Activated T-helper 9 cell treated with anti-CD3 and anti-CD28 coated beads, Interleukin-2, amount 50 U/mL, for 16 hours (primary cell): ENCODE measurements around the gene DLGAP3.
"Not testable (repeated sequence)": the region's sequence is repeated elsewhere in the genome, so short reads cannot be mapped to it uniquely, and the experiment has no call there.

ENCODE experiments used
- DNase-seq: peaks from one replicate; pipeline ENCODE4 v3.0.0-alpha.2; 2020; ENCODE audit warnings: low read depth

DLGAP3 gene, protein sequence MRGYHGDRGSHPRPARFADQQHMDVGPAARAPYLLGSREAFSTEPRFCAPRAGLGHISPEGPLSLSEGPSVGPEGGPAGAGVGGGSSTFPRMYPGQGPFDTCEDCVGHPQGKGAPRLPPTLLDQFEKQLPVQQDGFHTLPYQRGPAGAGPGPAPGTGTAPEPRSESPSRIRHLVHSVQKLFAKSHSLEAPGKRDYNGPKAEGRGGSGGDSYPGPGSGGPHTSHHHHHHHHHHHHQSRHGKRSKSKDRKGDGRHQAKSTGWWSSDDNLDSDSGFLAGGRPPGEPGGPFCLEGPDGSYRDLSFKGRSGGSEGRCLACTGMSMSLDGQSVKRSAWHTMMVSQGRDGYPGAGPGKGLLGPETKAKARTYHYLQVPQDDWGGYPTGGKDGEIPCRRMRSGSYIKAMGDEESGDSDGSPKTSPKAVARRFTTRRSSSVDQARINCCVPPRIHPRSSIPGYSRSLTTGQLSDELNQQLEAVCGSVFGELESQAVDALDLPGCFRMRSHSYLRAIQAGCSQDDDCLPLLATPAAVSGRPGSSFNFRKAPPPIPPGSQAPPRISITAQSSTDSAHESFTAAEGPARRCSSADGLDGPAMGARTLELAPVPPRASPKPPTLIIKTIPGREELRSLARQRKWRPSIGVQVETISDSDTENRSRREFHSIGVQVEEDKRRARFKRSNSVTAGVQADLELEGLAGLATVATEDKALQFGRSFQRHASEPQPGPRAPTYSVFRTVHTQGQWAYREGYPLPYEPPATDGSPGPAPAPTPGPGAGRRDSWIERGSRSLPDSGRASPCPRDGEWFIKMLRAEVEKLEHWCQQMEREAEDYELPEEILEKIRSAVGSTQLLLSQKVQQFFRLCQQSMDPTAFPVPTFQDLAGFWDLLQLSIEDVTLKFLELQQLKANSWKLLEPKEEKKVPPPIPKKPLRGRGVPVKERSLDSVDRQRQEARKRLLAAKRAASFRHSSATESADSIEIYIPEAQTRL

GRCh38 chr1:34929497-34929852 is at the start of gene DLGAP3:
Gene DLGAP3 (minus strand): TSS chr1:34929650. CDS start chr1:34905383, 24,267 bp downstream.
- no peak for DNase-seq

GRCh38 chr1:34978921-34979320 is 49.5 kb upstream of the DLGAP3 start:
- DNase-seq = no peak

- no peak for DNase-seq
Measured at GRCh38 chr1:34977858-34978257, 48.4 kb upstream of the DLGAP3 start.

DNA sequence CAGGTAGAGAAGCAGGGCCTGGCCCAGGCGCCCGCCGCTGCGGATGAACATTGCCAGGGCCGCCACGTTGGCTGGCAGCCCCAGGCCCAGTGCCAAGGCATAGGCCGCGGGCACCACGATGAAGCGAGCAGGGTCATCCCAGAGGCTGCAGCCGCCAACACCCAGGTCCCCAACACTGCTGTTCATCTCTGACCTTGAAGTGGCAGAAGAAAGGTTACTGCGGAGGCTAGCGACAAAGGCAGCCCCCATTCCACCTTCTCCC is 47.7 kb upstream of the DLGAP3 start:
- DNase-seq = no peak

DNA sequence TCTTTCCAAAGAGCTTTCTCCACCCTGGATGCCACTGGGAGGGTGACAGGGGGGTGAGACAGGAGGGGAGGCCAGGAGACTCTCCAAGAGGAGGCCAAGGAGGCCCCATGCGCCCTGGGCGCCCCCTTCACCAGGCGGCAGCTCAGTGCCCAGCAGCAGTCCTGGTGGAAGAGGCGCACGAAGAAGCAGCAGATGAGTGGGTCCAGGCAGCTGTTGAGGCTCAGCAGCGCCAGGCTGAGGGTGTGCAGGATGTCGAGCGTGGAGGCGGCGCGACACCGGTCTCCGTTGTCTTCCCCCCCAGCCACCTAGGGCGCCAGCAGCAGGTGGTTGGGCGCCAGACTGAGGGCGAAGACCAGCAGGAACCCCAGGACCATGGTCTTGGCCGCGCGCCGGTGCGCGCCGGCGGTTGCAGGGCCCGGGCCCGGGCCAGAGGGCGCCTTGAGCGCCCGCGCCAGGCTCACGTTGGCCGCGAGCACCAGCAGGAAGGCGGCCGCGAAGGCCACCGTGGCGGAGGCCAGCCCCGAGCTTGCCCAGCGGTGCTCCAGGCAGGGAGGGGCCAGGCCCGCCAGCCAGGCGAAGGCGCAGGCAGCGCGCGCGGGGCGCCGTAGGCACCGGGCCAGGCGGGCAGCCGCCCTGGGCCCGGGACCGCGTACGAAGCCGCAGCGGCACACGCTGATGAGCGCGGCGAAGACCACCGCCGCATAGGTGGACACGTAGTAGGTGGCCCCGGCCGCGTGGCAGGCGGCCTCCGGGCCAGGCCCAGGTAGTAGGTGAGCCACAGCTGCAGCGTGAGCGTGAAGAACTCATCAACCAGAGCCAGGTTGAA is 47.1 kb upstream of the DLGAP3 start:
- no peak for DNase-seq

DNA sequence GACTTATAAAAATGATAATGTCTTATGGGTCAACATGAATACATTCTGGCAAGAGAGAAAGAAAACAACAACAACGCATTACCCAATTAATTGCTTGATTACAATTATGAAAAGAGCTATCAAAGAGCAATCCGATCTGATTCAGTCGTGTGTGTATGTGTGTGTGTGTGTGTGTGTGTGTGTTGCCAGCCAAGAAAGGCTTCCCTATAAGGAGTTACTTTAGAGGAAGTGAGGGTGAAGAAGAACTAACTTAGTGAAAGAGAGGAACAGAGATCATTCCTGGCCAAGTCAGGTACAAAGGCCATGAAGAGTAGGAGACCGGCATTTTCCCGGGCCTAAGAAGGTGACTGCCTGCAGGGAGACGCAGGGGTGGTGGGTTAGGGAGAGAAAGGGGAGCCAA is 46.3 kb upstream of the DLGAP3 start:
- no peak for DNase-seq

DNA sequence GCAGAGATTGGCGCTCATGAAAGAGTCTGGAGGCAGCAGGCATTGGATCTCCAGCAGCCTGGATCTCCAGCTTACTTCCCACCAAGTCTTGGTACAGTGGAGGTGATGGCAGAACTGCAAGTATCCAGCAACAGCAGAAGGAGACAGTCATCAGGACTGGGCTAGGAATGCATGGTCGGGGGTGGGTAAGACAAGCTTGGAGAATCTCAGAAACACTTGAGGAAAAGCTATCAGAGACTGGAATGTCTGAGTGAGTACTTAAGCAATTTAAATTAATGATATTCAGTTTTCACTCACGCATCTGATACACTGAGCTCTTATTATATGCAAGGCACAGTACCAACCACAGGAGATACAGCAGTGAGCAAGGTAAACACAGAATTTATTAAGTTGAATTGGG is 45.9 kb upstream of the DLGAP3 start:
- no peak for DNase-seq

DNA sequence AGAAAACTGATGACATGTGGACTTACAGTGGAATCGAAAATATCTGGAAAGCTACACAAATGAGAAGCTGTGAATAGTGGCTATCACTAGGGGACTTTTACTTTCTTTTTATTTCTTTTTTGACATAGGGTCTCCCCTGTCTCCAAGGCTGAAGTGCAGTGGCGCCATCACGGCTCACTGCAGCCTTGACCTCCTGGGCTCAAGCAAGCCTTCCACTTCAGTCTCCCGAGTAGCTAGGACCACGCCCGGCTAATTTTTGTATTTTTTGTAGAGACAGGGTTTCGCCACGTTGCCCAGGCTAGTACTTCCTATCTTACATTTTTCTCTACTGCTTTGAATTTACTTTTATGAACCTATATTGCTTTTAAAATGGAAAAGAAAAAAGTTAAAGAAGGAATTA is 45.2 kb upstream of the DLGAP3 start:
- no peak for DNase-seq

DNA sequence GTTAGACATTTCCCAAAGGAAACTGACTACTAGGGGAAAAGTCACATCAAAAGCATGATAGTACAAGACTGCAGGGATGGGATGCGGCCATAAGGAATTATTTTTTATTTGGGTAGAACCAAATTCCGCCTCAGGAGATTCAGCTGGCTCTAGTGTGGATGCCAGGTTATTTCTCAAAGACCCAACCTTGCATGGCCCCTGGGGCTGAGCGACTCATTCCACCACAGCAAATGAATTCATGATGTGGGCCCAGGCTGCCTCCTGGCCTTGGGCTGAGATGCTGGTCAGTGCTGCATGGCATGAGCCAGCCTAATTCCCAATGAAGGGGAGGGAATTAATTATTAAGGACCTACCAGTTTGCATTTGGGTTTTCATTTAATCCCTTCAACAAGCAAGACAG is 43.9 kb upstream of the DLGAP3 start:
- no peak for DNase-seq

GRCh38 chr1:34970829-34971228 is 41.4 kb upstream of the DLGAP3 start:
- no peak for DNase-seq

DNA sequence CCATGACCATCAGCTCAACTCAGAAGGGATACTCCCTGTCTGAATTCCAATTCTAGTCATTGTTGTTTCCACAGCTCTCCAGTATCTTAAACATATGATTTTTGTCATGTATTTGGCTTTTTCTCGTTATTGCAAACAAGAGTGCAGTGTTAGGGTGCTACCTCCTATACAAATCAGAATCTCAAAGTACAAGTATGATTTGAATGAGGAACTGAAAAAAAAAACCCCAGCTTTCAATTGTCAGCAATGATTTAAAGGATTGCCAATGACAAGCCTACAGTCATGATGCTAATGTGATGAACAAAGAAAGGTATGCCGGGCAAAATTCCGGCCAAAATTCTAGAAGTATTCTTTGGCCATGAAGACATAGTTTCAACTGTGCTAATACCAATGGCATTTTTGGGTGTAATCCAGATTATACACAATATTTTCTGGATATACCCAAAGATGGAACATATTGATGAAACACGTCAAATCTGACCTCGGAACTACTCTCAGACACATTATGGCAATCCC is 40.8 kb upstream of the DLGAP3 start:
- DNase-seq = no peak

DNA sequence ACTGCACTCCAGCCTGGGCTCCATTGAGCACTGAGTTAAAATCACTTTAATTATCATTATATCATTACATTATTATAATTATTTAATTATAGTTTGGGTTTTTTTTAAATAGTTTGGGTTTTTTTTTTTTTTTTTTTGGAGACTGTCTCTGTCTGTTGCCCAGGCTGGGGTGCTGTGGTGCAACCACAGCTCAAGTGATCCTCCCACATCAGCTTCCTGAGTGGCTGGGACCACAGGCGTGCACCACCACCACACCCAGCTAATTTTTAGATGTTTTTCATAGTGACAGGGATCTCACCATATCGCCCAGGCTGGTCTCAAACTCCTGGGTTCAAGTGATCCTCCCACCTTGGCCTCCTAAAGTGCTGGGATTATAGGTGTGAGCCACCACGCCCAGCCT is 38.8 kb upstream of the DLGAP3 start:
- DNase-seq = not testable (repeated sequence)

GRCh38 chr1:34967672-34968071 is 38.2 kb upstream of the DLGAP3 start:
- not testable (repeated sequence) for DNase-seq

- DNase-seq = no peak
Measured at GRCh38 chr1:34965597-34965996, 36.1 kb upstream of the DLGAP3 start.

- DNase-seq = no peak
Measured at GRCh38 chr1:34950428-34950827, 21.0 kb upstream of the DLGAP3 start.

- DNase-seq = not testable (repeated sequence)
Measured at GRCh38 chr1:34948739-34949138, 19.3 kb upstream of the DLGAP3 start.

- not testable (repeated sequence) for DNase-seq
Measured at GRCh38 chr1:34947641-34948314, 18.3 kb upstream of the DLGAP3 start.

- DNase-seq = no peak
Measured at GRCh38 chr1:34946211-34946610, 16.8 kb upstream of the DLGAP3 start.

DNA sequence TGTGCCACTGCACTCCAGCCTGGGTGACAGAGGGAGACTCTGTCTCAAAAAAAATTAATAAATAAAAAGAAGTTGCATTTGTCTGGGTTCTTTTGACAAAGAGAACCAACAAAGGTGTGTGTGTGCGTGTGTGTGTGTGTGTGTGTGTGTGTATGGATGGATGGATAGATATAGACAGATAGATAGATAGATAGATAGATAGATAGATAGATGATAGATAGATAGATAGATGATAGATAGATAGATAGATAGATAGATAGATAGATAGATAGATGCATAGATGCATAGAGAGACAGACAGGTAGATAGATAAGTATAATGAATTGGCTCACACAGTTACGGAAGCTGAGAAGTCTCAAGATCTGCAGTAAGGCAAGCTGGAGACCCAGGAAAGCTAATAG is 12.3 kb upstream of the DLGAP3 start:
- DNase-seq = not testable (repeated sequence)

DNA sequence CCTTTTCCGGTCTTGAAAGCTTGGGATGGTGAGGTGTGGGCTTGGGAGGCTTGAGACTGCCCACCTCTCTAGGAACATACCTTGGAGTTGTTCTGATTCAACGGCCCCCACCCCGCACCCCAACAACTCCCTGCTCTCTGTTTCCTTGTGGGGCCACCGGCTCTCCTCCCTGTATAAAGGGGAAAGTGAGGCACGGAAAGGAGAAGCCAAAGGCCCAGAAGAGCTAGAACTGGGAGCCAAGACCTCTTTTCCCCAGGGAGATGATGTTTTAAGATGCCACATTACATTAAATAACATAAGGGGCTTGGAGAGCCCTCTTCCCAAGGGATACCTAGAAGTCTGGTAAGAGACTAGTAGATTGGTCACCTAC is 1.2 kb upstream of the DLGAP3 start:
- DNase-seq = no peak

- no peak for DNase-seq
Measured at GRCh38 chr1:34929853-34930701, 627 bp upstream of the DLGAP3 start.
